GM12891 (cell line): ENCODE data around the gene BFSP1.

Experiments
- PAX5 ChIP-seq: IDR thresholded peaks from 2 replicates; pipeline ENCODE4 v1.6.1; 2011; ENCODE audit warnings: low read length, moderate library complexity, mild to moderate bottlenecking; ENCODE audit not compliant: insufficient read depth, severe bottlenecking
- POLR2A ChIP-seq: IDR thresholded peaks from 2 replicates; pipeline ENCODE4 v1.6.1; 2011; ENCODE audit warnings: low read depth, low read length, control low read depth
- POLR2AphosphoS5 ChIP-seq: IDR thresholded peaks from 2 replicates; pipeline ENCODE4 v1.6.1; 2011; ENCODE audit warnings: low read depth, low read length, control low read depth
- POU2F2 ChIP-seq: IDR thresholded peaks from 2 replicates; pipeline ENCODE4 v1.6.1; 2011; ENCODE audit warnings: low read depth, mild to moderate bottlenecking, control low read depth, low read length, moderate library complexity
- TAF1 ChIP-seq: IDR thresholded peaks from 2 replicates; pipeline ENCODE4 v1.6.1; 2011; ENCODE audit warnings: low read depth, low read length, control low read depth

GRCh38 chr20:17511401-17511800, 19.8 kb downstream of the BFSP1 start:
- TF ChIP-seq POLR2A (no peak), TAF1 (no peak), POLR2AphosphoS5 (no peak), PAX5 (no peak), POU2F2 (no peak)
